Colonic mucosa (tissue), 4 donors: ENCODE results near the gene UBXN10. TPM values are rescaled to one million over a fixed set of nuclear protein-coding genes. Genes with fewer than 3 reads are reported as not detected.
A peak's percentile ranks its signal among the peaks of the same experiment; 100 is the strongest.

Source experiments
- DNase-seq: peaks from one replicate; pipeline ENCODE4 v3.0.0-alpha.2; 2020
- H3K27ac ChIP-seq: fragments of 200-600 bp; one replicate; pipeline ENCODE4 v1.8.0; 2021
- H3K27me3 ChIP-seq: fragments of 200-600 bp; one replicate; pipeline ENCODE4 v1.8.0; 2021
- H3K36me3 ChIP-seq: fragments of 200-600 bp; one replicate; pipeline ENCODE4 v1.8.0; 2021
- H3K4me1 ChIP-seq: fragments of 200-600 bp; one replicate; pipeline ENCODE4 v1.8.0; 2021; ENCODE audit warnings: mild to moderate bottlenecking
- H3K4me3 ChIP-seq: fragments of 200-600 bp; one replicate; pipeline ENCODE4 v1.8.0; 2021
- H3K9ac ChIP-seq, 2 donors: one replicate each; pipeline ENCODE4 v1.7.0; 2013; ENCODE audit warnings: control low read depth in 2 of 2, low read depth in 2 of 2, low read length in 2 of 2
- H3K9me3 ChIP-seq: fragments of 200-600 bp; one replicate; pipeline ENCODE4 v1.8.0; 2021
- CTCF ChIP-seq: fragments of 200-600 bp; IDR thresholded peaks from one replicate; pipeline ENCODE4 v1.8.0; 2022; ENCODE audit warnings: antibody characterized with exemption, mild to moderate bottlenecking
- intact Hi-C: fragments of 100-400 bp; cut with DNase I; formaldehyde crosslinking; loops from one replicate; pipeline ENCODE4 v1.14.1; 2022
- total RNA-seq, 2 donors: library from RNA; stranded (reverse); fragmentation: NEBNext Ultra II Directional in 1 of 2; extraction: Animal tissue kit (Norgen Biotek cat#: 25700) in 1 of 2; gene quantifications; one replicate each; pipeline ENCODE4 v1.2.1, GENCODE V29; 2021
- donor health status: healthy.
- donor health status: DM: no; HTN: no; CAD: no.
- donor health status: DM: no; HTN: no; CAD: no.

Gene UBXN10
- total RNA-seq, 2 donors from 2014 or later: 3.3 to 3.5 TPM

- no peak overlapping the region for H3K9ac ChIP-seq
- TF ChIP-seq CTCF: no peak
- intact Hi-C loops: no loop called here
- H3K9me3 ChIP-seq: no peaks in the 10 kb centered on the region
- H3K27me3 ChIP-seq: no peaks in the 10 kb centered on the region
- H3K4me1 ChIP-seq: peaks cover 8% of the 10 kb centered on the region
- no peak overlapping the region for H3K4me3 ChIP-seq
- H3K36me3 ChIP-seq: no peaks in the 10 kb centered on the region
- H3K27ac ChIP-seq: no peak overlapping the region
- peak; percentile 35 for DNase-seq
These were observed 13.5 kb downstream of the UBXN10 start for GRCh38 chr1:20199403-20199802.

DNA sequence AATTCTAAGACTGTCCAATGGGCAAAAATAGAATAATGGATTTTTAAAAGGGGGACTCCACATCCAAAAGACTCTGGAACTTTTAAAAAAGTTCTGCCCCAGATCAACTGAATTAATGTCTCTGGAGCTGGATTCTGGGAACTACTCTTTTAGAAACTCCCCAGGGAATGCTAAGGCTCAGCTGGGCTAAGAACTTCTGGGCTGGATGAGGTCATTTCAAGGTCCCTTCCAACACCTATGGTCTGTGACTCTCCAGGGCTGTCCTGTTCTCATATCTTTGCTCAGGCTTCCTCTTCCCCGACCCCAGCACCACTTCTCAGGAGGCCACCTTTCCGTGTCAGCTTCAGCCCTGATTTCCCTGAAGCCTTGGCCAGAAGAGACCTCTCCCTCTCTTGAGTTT lies 13.9 kb downstream of the UBXN10 start:
- H3K9ac ChIP-seq: no peak overlapping the region
- no peak for TF ChIP-seq CTCF
- no peak overlapping the region for H3K27ac ChIP-seq
- no peaks in the 10 kb centered on the region for H3K27me3 ChIP-seq
- no peaks in the 10 kb centered on the region for H3K36me3 ChIP-seq
- H3K4me3 ChIP-seq: no peak overlapping the region
- intact Hi-C loops: no loop called here
- peaks cover 4% of the 10 kb centered on the region for H3K4me1 ChIP-seq
- no peaks in the 10 kb centered on the region for H3K9me3 ChIP-seq
- no peak for DNase-seq

DNA sequence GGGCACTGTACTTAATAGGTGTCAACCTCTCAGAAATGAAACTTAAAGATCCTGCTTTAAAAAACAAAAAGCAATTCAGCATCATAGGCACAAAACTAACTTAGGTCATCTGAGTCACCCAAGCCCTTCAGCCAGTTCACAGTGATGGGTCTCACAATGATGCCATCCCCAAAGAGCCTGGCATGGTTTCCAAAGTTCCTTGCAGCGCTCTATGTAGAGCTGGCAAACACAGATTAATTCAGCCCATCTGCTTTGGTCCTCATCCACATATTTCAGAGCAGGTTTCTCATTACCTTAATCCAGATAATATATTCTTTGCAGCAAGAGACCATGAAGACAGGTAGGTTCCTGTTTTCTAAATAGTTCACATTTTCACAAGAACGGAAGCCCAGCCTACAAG lies 15.1 kb downstream of the UBXN10 start:
- Histone ChIP-seq H3K9ac (no peak overlapping the region), H3K9me3 (no peaks in the 10 kb centered on the region), H3K27me3 (no peaks in the 10 kb centered on the region), H3K27ac (no peak overlapping the region), H3K36me3 (no peaks in the 10 kb centered on the region), H3K4me1 (no peaks in the 10 kb centered on the region), H3K4me3 (no peak overlapping the region)
- TF ChIP-seq CTCF: no peak
- intact Hi-C loops: no loop called here
- DNase-seq: no peak

DNA sequence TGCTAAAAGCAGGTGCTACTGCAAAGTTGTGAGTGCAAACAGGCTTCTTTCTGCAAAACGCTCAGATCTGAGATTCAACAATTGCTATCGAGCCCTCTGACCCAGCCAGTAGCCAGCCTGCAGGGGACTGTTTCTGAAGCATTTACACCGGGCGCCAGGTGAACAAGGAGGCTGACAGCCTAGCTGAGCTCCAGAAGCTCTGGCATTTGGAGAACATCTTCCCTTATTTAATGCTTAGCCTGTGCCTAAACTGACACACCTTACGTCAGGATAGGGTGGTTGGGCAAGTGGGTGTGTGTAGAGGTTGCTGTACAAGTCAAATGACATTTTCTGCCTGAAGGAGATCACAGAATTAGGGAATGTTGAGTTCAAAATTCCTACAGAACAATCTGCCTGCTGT lies 16.3 kb downstream of the UBXN10 start:
- no peaks in the 10 kb centered on the region for H3K27me3 ChIP-seq
- H3K4me3 ChIP-seq: no peak overlapping the region
- no peak overlapping the region for H3K27ac ChIP-seq
- H3K9ac ChIP-seq: no peak overlapping the region
- H3K4me1 ChIP-seq: no peaks in the 10 kb centered on the region
- no peaks in the 10 kb centered on the region for H3K9me3 ChIP-seq
- intact Hi-C loops: no loop called here
- no peaks in the 10 kb centered on the region for H3K36me3 ChIP-seq
- DNase-seq: no peak
- no peak for TF ChIP-seq CTCF

- DNase-seq: no peak
- TF ChIP-seq CTCF: no peak
- no peaks in the 10 kb centered on the region for H3K36me3 ChIP-seq
These were observed 21.6 kb downstream of the UBXN10 start for GRCh38 chr1:20207546-20207945.

DNA sequence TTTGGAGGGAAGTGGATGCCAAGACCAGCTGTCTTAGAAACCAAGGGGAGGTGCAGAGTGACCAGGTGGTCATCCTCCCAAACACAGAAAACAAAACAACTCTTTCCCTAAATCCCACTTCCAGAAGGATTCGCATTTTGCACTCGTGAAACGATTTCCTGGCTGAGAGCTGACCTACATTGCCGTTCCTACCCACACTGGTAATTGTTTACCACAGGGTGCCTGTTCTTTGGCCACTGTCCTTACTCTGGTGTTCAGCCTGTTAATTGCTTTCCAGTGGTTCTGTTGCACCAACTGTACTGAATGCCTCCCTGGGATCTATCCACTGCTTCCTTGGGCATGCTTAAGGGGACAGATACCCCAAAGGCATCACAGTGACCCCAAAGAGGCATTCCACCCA lies 23.6 kb downstream of the UBXN10 start:
- Histone ChIP-seq H3K9me3 (no peaks in the 10 kb centered on the region), H3K27me3 (no peaks in the 10 kb centered on the region), H3K4me3 (no peak overlapping the region), H3K9ac (no peak overlapping the region), H3K4me1 (peaks cover 8% of the 10 kb centered on the region), H3K27ac (no peak overlapping the region), H3K36me3 (no peaks in the 10 kb centered on the region)
- no peak for TF ChIP-seq CTCF
- intact Hi-C loops: no loop called here
- DNase-seq: no peak

More at GRCh38 chr1:20207546-20207945, 21.6 kb downstream of the UBXN10 start:
- Histone ChIP-seq H3K27ac (no peak overlapping the region), H3K9me3 (no peaks in the 10 kb centered on the region), H3K27me3 (no peaks in the 10 kb centered on the region), H3K4me3 (no peak overlapping the region), H3K9ac (no peak overlapping the region), H3K4me1 (peaks cover 6% of the 10 kb centered on the region)
- intact Hi-C loops: no loop called here
